A549 (cell line): ENCODE measurements around the gene PACS1.

Experiments used
- HDAC2 ChIP-seq: fragments of 200-600 bp; sonication (generic); IDR thresholded peaks from 2 replicates; pipeline ENCODE4 v1.6.1; 2016
- MYC ChIP-seq: IDR thresholded peaks from 2 replicates; pipeline ENCODE4 v1.6.1; 2012; ENCODE audit warnings: mild to moderate bottlenecking, inconsistent platforms, low read length, improper control_type of control experiment, borderline replicate concordance
- POLR2A ChIP-seq: IDR thresholded peaks from 2 replicates; pipeline ENCODE4 v1.6.1; 2012; ENCODE audit warnings: mild to moderate bottlenecking, low read length
- RFX5 ChIP-seq: fragments of 450-650 bp; IDR thresholded peaks from 2 replicates; pipeline ENCODE4 v1.7.1; 2014; ENCODE audit warnings: antibody characterized with exemption, mild to moderate bottlenecking, moderate library complexity
- TF ChIP-seq, protein P1 (sequence below): fragments of >200 bp; sonication (Bioruptor Twin); formaldehyde crosslinking; IDR thresholded peaks from 3 replicates; pipeline ENCODE4 v1.5.1; 2016
- TF ChIP-seq, protein P2 (sequence below): fragments of 200-600 bp; sonication (generic); IDR thresholded peaks from 2 replicates; pipeline ENCODE4 v1.6.1; 2016; ENCODE audit warnings: antibody characterized with exemption, mild to moderate bottlenecking, moderate library complexity
- TF ChIP-seq, protein P3 (sequence below): IDR thresholded peaks from 2 replicates; pipeline ENCODE4 v1.6.1; 2012

DNA sequence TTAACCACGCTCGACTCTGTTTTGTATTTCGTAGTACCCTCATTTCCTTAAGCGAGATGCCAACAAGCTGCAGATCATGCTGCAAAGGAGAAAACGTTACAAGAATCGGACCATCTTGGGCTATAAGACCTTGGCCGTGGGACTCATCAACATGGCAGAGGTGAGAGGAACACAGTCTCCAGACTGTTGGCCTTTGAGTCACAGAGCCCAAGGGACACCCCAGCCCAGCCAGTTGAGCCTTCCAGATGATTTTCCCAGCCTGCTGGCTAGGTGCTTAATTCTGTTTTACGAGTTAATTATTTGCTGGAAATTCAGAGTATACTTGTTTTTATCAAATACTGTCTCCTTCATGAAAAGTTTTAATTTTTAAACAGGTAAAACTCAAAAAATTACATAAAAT, 141.0 kb downstream of the PACS1 start:
- TF ChIP-seq, protein P1, sequence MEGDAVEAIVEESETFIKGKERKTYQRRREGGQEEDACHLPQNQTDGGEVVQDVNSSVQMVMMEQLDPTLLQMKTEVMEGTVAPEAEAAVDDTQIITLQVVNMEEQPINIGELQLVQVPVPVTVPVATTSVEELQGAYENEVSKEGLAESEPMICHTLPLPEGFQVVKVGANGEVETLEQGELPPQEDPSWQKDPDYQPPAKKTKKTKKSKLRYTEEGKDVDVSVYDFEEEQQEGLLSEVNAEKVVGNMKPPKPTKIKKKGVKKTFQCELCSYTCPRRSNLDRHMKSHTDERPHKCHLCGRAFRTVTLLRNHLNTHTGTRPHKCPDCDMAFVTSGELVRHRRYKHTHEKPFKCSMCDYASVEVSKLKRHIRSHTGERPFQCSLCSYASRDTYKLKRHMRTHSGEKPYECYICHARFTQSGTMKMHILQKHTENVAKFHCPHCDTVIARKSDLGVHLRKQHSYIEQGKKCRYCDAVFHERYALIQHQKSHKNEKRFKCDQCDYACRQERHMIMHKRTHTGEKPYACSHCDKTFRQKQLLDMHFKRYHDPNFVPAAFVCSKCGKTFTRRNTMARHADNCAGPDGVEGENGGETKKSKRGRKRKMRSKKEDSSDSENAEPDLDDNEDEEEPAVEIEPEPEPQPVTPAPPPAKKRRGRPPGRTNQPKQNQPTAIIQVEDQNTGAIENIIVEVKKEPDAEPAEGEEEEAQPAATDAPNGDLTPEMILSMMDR: no peak
- TF ChIP-seq MYC (no peak), HDAC2 (no peak), RFX5 (no peak), POLR2A (no peak)
- TF ChIP-seq, protein P2, sequence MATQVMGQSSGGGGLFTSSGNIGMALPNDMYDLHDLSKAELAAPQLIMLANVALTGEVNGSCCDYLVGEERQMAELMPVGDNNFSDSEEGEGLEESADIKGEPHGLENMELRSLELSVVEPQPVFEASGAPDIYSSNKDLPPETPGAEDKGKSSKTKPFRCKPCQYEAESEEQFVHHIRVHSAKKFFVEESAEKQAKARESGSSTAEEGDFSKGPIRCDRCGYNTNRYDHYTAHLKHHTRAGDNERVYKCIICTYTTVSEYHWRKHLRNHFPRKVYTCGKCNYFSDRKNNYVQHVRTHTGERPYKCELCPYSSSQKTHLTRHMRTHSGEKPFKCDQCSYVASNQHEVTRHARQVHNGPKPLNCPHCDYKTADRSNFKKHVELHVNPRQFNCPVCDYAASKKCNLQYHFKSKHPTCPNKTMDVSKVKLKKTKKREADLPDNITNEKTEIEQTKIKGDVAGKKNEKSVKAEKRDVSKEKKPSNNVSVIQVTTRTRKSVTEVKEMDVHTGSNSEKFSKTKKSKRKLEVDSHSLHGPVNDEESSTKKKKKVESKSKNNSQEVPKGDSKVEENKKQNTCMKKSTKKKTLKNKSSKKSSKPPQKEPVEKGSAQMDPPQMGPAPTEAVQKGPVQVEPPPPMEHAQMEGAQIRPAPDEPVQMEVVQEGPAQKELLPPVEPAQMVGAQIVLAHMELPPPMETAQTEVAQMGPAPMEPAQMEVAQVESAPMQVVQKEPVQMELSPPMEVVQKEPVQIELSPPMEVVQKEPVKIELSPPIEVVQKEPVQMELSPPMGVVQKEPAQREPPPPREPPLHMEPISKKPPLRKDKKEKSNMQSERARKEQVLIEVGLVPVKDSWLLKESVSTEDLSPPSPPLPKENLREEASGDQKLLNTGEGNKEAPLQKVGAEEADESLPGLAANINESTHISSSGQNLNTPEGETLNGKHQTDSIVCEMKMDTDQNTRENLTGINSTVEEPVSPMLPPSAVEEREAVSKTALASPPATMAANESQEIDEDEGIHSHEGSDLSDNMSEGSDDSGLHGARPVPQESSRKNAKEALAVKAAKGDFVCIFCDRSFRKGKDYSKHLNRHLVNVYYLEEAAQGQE: no peak
- TF ChIP-seq, protein P3, sequence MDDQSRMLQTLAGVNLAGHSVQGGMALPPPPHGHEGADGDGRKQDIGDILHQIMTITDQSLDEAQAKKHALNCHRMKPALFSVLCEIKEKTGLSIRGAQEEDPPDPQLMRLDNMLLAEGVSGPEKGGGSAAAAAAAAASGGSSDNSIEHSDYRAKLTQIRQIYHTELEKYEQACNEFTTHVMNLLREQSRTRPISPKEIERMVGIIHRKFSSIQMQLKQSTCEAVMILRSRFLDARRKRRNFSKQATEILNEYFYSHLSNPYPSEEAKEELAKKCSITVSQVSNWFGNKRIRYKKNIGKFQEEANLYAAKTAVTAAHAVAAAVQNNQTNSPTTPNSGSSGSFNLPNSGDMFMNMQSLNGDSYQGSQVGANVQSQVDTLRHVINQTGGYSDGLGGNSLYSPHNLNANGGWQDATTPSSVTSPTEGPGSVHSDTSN: no peak
